Fibroblast of mammary gland (primary cell): ENCODE data around the gene GSDMA.

ENCODE experiments used
- DNase-seq: peaks from one replicate; pipeline ENCODE4 v3.0.0-alpha.2; 2010; ENCODE audit warnings: low read depth
- H3K4me3 ChIP-seq: 2 replicates; pipeline ENCODE4 v1.5.1; 2011; ENCODE audit warnings: low read depth, mild to moderate bottlenecking, low read length, moderate library complexity; ENCODE audit not compliant: control insufficient read depth
- CTCF ChIP-seq: conservative IDR thresholded peaks from 2 replicates; pipeline ENCODE4 v1.5.1; 2011; ENCODE audit warnings: low read depth, low read length, inconsistent platforms; ENCODE audit not compliant: control insufficient read depth, insufficient read depth

Gene GSDMA

GRCh38 chr17:39950871-39951348 lies 11.9 kb upstream of the GSDMA start:
- TF ChIP-seq CTCF, result no peak
- H3K4me3 ChIP-seq, result no peak overlapping the region
- DNase-seq, result peak; percentile 53

DNA sequence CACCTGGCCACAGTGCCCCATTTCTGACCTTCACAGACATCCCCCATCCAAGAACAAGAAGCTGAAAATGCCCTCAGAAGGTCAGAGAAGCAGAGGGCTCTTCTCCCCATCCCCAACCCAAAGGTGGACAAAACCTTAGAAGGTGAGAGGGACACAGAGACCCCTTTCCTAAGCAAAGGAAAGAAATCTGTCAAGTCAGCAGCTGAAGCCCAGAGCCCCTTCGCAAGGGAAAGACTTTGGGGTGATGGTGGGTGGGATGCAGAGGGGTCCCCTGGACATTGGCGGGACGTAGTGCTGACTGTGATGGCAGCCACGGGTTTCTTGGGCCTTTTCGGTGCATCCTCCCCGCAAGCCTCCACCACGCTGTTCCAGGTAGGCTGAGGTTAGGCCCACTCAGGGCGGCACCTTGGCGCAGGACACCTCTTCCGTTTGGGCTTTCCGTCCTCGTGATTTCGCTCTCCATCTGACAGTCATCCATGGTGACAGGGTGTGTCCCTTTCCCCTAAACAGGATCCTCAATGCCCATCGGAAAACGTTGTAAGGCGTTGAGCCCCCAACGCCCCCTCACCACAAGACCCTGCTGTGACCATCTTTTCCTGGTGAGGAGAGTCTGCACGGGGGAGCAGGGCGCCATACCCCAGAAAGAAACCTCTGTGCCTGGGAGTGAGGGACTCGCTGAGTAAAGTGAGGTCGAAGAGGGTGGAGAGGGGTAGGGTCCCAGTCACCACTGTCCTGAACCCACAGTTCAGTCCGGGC lies 10.7 kb upstream of the GSDMA start:
- peak overlapping the region; percentile 34 for H3K4me3 ChIP-seq
- no peak for TF ChIP-seq CTCF
- no peak for DNase-seq

DNA sequence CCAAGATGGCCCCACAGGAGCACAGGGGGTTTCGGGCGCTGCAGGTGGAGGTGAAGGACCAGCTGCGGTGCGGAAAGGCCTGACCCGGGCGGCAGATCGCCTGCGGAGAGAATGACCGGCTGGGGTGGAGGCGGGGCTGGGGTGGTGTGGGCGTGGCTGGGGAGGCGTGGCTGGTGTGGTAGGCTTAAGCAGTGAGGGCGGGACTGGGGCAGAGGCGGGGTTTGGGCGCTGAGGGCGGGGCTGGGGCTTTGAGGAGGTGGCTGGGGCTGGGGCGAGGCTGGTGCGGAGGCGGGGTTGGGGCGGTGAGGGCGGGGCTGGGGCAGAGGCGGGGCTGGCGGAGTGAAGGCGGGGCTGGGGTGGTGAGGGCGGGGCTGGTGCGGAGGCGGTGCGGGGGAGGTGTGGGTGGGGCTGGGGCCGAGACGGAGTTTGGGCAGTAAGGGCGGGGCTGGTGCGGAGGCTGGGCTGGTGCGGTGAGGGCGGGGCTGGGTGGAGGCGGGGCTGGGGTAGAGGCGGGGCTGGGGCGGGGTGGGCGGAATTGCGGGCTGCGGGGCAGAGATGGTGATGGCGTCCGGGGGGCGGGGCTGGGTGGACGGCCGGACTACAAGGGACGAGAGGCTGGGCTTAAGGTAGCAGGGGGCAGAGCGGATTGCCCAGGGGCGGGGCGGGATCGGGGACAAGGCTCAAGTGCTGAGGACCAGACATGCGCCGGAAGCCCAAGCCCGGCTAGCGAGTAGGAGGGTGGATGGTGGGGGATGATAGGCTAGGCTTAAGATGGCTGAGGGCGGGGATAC lies 9.9 kb upstream of the GSDMA start:
- H3K4me3 ChIP-seq, result peak overlapping the region; percentile 44
- TF ChIP-seq CTCF, result no peak
- peak; percentile 92 for DNase-seq

DNA sequence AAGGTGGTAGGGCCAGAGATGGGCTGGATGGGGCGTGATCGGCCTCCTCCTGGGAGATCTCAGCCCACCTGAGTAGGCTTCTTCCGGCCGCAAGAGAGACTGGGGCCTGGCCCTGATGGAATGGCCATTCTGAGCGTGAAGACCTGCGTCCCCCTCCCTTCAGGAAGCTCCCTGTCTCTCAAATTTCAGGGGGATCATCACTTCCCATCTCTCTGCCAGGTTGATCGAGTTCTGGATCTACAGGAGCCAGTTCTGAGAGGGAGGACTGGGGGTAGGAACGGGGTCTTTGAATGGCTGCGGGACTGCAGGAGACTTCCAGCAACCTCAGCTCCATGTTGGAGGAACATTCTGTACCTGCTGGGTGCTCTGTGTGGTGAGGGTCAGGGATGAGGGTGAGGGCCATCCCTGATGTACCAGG lies 9.3 kb upstream of the GSDMA start:
- no peak for TF ChIP-seq CTCF
- no peak for DNase-seq
- H3K4me3 ChIP-seq, result peak overlapping the region; percentile 44

- no peak overlapping the region for H3K4me3 ChIP-seq
- no peak for TF ChIP-seq CTCF
- DNase-seq, result no peak
These were observed 7.9 kb upstream of the GSDMA start for GRCh38 chr17:39954876-39955275.

GRCh38 chr17:39955726-39956225 lies 7.0 kb upstream of the GSDMA start:
- no peak for TF ChIP-seq CTCF
- DNase-seq, result no peak
- H3K4me3 ChIP-seq, result no peak overlapping the region
